HG02938 (cell line): ENCODE results near the gene ANKRD44.

Experiments
- ATAC-seq: cut with Tn5 transposase; IDR thresholded peaks from one replicate; pipeline ENCODE4 v1.9.1; 2021; ENCODE audit warnings: mild to moderate bottlenecking, moderate library complexity; ENCODE audit not compliant: unreplicated experiment

ANKRD44 gene

GRCh38 chr2:196967775-196968174 lies 342.8 kb downstream of the ANKRD44 start:
- ATAC-seq: no peak

- ATAC-seq: no peak
These were observed 343.5 kb downstream of the ANKRD44 start for GRCh38 chr2:196967116-196967515.

GRCh38 chr2:196966061-196966460 lies 344.5 kb downstream of the ANKRD44 start:
- ATAC-seq: no peak

GRCh38 chr2:196965651-196966050 lies 344.9 kb downstream of the ANKRD44 start:
- no peak for ATAC-seq

- ATAC-seq: no peak
These were observed 346.6 kb downstream of the ANKRD44 start for GRCh38 chr2:196963961-196964360.

- no peak for ATAC-seq
These were observed 347.5 kb downstream of the ANKRD44 start for GRCh38 chr2:196963043-196963442.

GRCh38 chr2:196962325-196962724 lies 348.3 kb downstream of the ANKRD44 start:
- ATAC-seq: no peak

GRCh38 chr2:196961889-196962288 lies 348.7 kb downstream of the ANKRD44 start:
- peak; percentile 97 for ATAC-seq

- ATAC-seq: no peak
These were observed 350.7 kb downstream of the ANKRD44 start for GRCh38 chr2:196959734-196960338.

- ATAC-seq: no peak
These were observed 351.3 kb downstream of the ANKRD44 start for GRCh38 chr2:196959281-196959680.

- no peak for ATAC-seq
These were observed 352.6 kb downstream of the ANKRD44 start for GRCh38 chr2:196957881-196958525.

GRCh38 chr2:196957442-196957841 lies 353.1 kb downstream of the ANKRD44 start:
- ATAC-seq: no peak

GRCh38 chr2:196956069-196956468 lies 354.5 kb downstream of the ANKRD44 start:
- no peak for ATAC-seq

GRCh38 chr2:196955036-196955435 lies 355.5 kb downstream of the ANKRD44 start:
- no peak for ATAC-seq

GRCh38 chr2:196954001-196954400 lies 356.6 kb downstream of the ANKRD44 start:
- no peak for ATAC-seq

GRCh38 chr2:196952936-196953335 lies 357.6 kb downstream of the ANKRD44 start:
- no peak for ATAC-seq

- no peak for ATAC-seq
These were observed 358.6 kb downstream of the ANKRD44 start for GRCh38 chr2:196951973-196952372.

- ATAC-seq: no peak
These were observed 361.5 kb downstream of the ANKRD44 start for GRCh38 chr2:196949116-196949515.

- ATAC-seq: peak; percentile 92
These were observed 366.0 kb downstream of the ANKRD44 start for GRCh38 chr2:196944570-196944969.

- no peak for ATAC-seq
These were observed 369.0 kb downstream of the ANKRD44 start for GRCh38 chr2:196941398-196942078.

GRCh38 chr2:196939371-196939770 lies 371.2 kb downstream of the ANKRD44 start:
- no peak for ATAC-seq
